Transverse colon (tissue), 4 donors: ENCODE measurements around the gene HGFAC.

Experiments used
- EP300 ChIP-seq: sonication (generic); formaldehyde crosslinking; IDR thresholded peaks from one replicate; pipeline ENCODE4 v1.6.1; 2017; ENCODE audit warnings: antibody characterized with exemption, low read depth
- POLR2AphosphoS5 ChIP-seq, 3 donors: sonication (generic); formaldehyde crosslinking; IDR thresholded peaks; one replicate each; pipeline ENCODE4 v1.6.1; 2016; ENCODE audit warnings: antibody characterized with exemption in 3 of 3
- TF ChIP-seq, protein P1 (sequence below), 5 experiments: fragments of 200-600 bp in 3 of 5; fragments of 450-650 bp in 2 of 5; sonication (generic) in 3 of 5; IDR thresholded peaks; 1 replicate in 2 of 5; 2 replicates in 3 of 5; pipeline ENCODE4 v1.5.1; 2016 to 2017; ENCODE audit warnings: antibody characterized with exemption in 5 of 5, inconsistent platforms in 3 of 5, mild to moderate bottlenecking in 2 of 5, moderate library complexity in 1 of 5

- TF ChIP-seq, protein P1, sequence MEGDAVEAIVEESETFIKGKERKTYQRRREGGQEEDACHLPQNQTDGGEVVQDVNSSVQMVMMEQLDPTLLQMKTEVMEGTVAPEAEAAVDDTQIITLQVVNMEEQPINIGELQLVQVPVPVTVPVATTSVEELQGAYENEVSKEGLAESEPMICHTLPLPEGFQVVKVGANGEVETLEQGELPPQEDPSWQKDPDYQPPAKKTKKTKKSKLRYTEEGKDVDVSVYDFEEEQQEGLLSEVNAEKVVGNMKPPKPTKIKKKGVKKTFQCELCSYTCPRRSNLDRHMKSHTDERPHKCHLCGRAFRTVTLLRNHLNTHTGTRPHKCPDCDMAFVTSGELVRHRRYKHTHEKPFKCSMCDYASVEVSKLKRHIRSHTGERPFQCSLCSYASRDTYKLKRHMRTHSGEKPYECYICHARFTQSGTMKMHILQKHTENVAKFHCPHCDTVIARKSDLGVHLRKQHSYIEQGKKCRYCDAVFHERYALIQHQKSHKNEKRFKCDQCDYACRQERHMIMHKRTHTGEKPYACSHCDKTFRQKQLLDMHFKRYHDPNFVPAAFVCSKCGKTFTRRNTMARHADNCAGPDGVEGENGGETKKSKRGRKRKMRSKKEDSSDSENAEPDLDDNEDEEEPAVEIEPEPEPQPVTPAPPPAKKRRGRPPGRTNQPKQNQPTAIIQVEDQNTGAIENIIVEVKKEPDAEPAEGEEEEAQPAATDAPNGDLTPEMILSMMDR (IDR thresholded peaks at IDR 0.05) = no peak
- no peak for TF ChIP-seq POLR2AphosphoS5 (IDR thresholded peaks at IDR 0.05)
- TF ChIP-seq EP300 = no peak
Measured at GRCh38 chr4:3439391-3439790, 2.4 kb upstream of the HGFAC start.
